ENCODE data around the gene GNAS. TPM values are rescaled to one million over a fixed set of nuclear protein-coding genes. Genes with fewer than 3 reads are reported as not detected.

The GNAS gene
- total and polyA plus RNA-seq, 10 of the 15 experiments (the other 5 are each of a cell fraction or from before 2014, with no cell fraction given): 209 to 950 (median 394) TPM

DNA sequence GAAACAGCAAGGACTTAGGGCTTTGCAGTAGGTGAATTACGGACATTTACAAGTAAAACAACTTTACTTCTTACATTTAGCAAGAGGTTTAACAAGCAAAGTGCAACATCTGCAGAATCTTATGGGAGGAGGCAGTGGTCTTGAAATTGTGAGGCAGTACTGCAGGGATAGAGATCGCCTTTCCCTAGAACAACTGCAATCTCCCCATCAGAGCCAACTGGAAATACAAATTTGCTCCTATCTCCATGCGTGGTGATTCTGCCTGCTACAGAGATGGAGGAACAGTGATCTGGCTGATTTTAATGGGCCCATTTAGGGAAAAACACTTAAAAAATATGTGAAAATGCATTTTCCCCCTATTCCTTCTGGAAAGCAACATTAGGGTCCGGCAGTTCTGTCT, 25.9 kb downstream of the GNAS start:
- H2AFZ ChIP-seq (ENCODE audit: control insufficient read depth, low read depth, low read length): no peak overlapping the region
- no peak for TF ChIP-seq SUZ12 (IDR thresholded peaks at IDR 0.05; ENCODE audit: unreplicated experiment)
- TF ChIP-seq BHLHE40 (IDR thresholded peaks at IDR 0.05; ENCODE audit: borderline replicate concordance in 1 of 2, low read depth in 2 of 2, low read length in 1 of 2): no peak
- TF ChIP-seq SMAD5 (IDR thresholded peaks at IDR 0.05; ENCODE audit: low read depth): no peak
- TF ChIP-seq JUND (IDR thresholded peaks at IDR 0.05; ENCODE audit: low read depth, low read length): no peak
- TF ChIP-seq PML (IDR thresholded peaks at IDR 0.05; ENCODE audit: low read length): no peak
- TF ChIP-seq MYB (IDR thresholded peaks at IDR 0.05; ENCODE audit: borderline replicate concordance, low read depth, low read length): no peak
- TF ChIP-seq TARDBP (IDR thresholded peaks at IDR 0.05; ENCODE audit: borderline replicate concordance): no peak
- no peak for TF ChIP-seq BMI1 (IDR thresholded peaks at IDR 0.05; ENCODE audit: borderline replicate concordance)
- no peak for TF ChIP-seq EZH2 (IDR thresholded peaks at IDR 0.05; ENCODE audit: borderline replicate concordance, control insufficient read depth, low read depth, low read length)
- no peak for TF ChIP-seq RAD21 (IDR thresholded peaks at IDR 0.05; ENCODE audit: insufficient read depth, low read depth, low read length)
- no peak for TF ChIP-seq HDAC6 (IDR thresholded peaks at IDR 0.05; ENCODE audit: unreplicated experiment)
- TF ChIP-seq KAT2A (conservative IDR thresholded peaks at IDR 0.05; ENCODE audit: control insufficient read depth, low read depth, low read length): no peak
- no peak for TF ChIP-seq LARP7 (IDR thresholded peaks at IDR 0.05)
- TF ChIP-seq, protein P1, sequence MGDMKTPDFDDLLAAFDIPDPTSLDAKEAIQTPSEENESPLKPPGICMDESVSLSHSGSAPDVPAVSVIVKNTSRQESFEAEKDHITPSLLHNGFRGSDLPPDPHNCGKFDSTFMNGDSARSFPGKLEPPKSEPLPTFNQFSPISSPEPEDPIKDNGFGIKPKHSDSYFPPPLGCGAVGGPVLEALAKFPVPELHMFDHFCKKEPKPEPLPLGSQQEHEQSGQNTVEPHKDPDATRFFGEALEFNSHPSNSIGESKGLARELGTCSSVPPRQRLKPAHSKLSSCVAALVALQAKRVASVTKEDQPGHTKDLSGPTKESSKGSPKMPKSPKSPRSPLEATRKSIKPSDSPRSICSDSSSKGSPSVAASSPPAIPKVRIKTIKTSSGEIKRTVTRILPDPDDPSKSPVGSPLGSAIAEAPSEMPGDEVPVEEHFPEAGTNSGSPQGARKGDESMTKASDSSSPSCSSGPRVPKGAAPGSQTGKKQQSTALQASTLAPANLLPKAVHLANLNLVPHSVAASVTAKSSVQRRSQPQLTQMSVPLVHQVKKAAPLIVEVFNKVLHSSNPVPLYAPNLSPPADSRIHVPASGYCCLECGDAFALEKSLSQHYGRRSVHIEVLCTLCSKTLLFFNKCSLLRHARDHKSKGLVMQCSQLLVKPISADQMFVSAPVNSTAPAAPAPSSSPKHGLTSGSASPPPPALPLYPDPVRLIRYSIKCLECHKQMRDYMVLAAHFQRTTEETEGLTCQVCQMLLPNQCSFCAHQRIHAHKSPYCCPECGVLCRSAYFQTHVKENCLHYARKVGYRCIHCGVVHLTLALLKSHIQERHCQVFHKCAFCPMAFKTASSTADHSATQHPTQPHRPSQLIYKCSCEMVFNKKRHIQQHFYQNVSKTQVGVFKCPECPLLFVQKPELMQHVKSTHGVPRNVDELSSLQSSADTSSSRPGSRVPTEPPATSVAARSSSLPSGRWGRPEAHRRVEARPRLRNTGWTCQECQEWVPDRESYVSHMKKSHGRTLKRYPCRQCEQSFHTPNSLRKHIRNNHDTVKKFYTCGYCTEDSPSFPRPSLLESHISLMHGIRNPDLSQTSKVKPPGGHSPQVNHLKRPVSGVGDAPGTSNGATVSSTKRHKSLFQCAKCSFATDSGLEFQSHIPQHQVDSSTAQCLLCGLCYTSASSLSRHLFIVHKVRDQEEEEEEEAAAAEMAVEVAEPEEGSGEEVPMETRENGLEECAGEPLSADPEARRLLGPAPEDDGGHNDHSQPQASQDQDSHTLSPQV (IDR thresholded peaks at IDR 0.05): no peak
- no peak for TF ChIP-seq ZNF274 (IDR thresholded peaks at IDR 0.05; ENCODE audit: insufficient read depth, insufficient read length)
- TF ChIP-seq TBL1XR1 (IDR thresholded peaks at IDR 0.05; ENCODE audit: low read depth, low read length): no peak
- TF ChIP-seq, protein P2, sequence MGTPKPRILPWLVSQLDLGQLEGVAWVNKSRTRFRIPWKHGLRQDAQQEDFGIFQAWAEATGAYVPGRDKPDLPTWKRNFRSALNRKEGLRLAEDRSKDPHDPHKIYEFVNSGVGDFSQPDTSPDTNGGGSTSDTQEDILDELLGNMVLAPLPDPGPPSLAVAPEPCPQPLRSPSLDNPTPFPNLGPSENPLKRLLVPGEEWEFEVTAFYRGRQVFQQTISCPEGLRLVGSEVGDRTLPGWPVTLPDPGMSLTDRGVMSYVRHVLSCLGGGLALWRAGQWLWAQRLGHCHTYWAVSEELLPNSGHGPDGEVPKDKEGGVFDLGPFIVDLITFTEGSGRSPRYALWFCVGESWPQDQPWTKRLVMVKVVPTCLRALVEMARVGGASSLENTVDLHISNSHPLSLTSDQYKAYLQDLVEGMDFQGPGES (IDR thresholded peaks at IDR 0.05): no peak
- TF ChIP-seq HDAC2 (IDR thresholded peaks at IDR 0.05): no peak
- no peak for TF ChIP-seq KLF5 (IDR thresholded peaks at IDR 0.05; ENCODE audit: partially characterized antibody)
- FAIRE-seq (no peak), DNase-seq (ENCODE audit: low read depth, low spot score) (no peak), ATAC-seq (no peak)
- SMC1A ChIA-PET (ENCODE audit: uncharacterized antibody, unreplicated experiment): interaction anchor here (1.7 to 2.3 kb wide), 2 partner anchors 11 to 36 kb away, joined by 3 to 7 read pairs; no protein-coding TSS in a partner anchor
- H3K4me2 ChIP-seq (ENCODE audit: control insufficient read depth, insufficient read depth): no peak overlapping the region
- in situ Hi-C loops (cut with MboI): no loop called here
- H3K4me1 ChIP-seq (ENCODE audit: control insufficient read depth, insufficient read depth, low read length): no peaks in the 10 kb centered on the region
- no peaks in the 10 kb centered on the region for H3K79me2 ChIP-seq (ENCODE audit: control insufficient read depth, insufficient read depth, low read length)
- 92% methylated on average over 4 of the region's 4 CpGs for WGBS (ENCODE audit: insufficient coverage, insufficient replicate concordance, low lambda C conversion rate, missing lambda C conversion rate)
- H3K36me3 ChIP-seq (ENCODE audit: control insufficient read depth in 2 of 2, insufficient read depth in 2 of 2, low read length in 1 of 2): no peaks in the 10 kb centered on the region
- H3K9me3 ChIP-seq (replicated peaks; ENCODE audit: control insufficient read depth, insufficient read depth, low read length): no peaks in the 10 kb centered on the region
- H3K4me3 ChIP-seq: no peak overlapping the region
- RAD21 ChIA-PET (ENCODE audit: unreplicated experiment): no interaction called here
- CTCF ChIA-PET: interaction anchor here (1.4 to 3.7 kb wide), 3 partner anchors 8 to 77 kb away, joined by 3 to 19 read pairs (median 7); no protein-coding TSS in a partner anchor
- no TSS peak for BruUV-seq (replicated peaks)
- H3K27me3 ChIP-seq (replicated peaks in 1 of 2; ENCODE audit: control insufficient read depth in 2 of 2, insufficient read depth in 2 of 2, low read length in 1 of 2): no peaks in the 10 kb centered on the region
- no peaks in the 10 kb centered on the region for H4K20me1 ChIP-seq (ENCODE audit: control insufficient read depth, insufficient read depth)
- H3K9ac ChIP-seq (ENCODE audit: control insufficient read depth, insufficient read depth, low read length): no peak overlapping the region
- POLR2A ChIA-PET: no interaction called here
- intact Hi-C loops (cut with micrococcal nuclease; ENCODE audit: unreplicated experiment): no loop called here
- H3K27ac ChIP-seq (ENCODE audit: control insufficient read depth, insufficient read depth): no peak overlapping the region
